Breast epithelium (tissue), 3 donors: Measurements from ENCODE around the gene SORL1.

ENCODE experiments used
- POLR2A ChIP-seq: fragments of 450-650 bp; IDR thresholded peaks from one replicate; pipeline ENCODE4 v1.6.1; 2016; ENCODE audit warnings: antibody characterized with exemption, mild to moderate bottlenecking, moderate library complexity
- POLR2AphosphoS5 ChIP-seq, 3 donors: sonication (generic); formaldehyde crosslinking; IDR thresholded peaks; one replicate each; pipeline ENCODE4 v1.6.1; 2017; ENCODE audit warnings: antibody characterized with exemption in 3 of 3
- TF ChIP-seq, protein P1 (sequence below), 3 donors: fragments of 450-650 bp; IDR thresholded peaks; one replicate each; pipeline ENCODE4 v1.5.1; 2016 to 2017; ENCODE audit warnings: antibody characterized with exemption in 3 of 3, mild to moderate bottlenecking in 3 of 3, moderate library complexity in 3 of 3

DNA sequence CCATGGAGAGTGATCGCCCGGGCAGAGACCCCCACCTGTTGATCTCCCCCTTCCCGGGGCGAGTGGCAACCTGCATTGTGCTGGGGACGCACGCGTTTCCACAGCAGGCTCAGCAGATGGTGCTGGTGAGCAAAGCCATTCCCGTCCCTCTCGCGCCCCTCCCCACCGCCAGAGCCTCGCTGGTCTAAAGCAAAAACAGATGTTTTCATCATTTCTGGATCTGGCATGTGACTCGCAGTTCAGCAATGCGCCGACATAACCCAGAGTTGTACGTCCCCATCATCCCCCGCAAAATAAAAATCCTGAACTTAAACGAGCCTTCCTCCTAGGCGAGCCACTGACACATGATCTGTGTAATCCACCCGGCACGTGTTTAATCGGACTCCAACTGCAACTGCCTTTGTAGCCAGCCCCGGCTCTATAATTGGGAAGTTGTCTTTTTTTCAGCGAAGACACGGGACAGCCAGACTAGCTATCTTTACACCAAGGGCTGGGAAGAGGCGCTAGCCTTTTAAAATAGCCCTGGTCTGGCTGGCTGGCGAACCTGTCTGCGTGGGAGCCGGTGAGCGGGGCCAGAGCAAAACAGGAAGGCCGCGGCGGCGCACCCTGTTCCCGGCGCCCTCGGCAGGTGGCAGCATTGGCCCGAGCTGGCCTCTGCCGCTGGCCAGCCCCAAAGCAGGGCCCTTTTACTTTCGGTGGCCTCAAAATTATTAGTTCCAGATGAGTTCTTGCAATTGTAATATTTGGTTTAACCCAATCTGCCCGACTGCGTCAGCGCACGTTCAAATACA lies 203.6 kb downstream of the SORL1 start:
- TF ChIP-seq, protein P1, sequence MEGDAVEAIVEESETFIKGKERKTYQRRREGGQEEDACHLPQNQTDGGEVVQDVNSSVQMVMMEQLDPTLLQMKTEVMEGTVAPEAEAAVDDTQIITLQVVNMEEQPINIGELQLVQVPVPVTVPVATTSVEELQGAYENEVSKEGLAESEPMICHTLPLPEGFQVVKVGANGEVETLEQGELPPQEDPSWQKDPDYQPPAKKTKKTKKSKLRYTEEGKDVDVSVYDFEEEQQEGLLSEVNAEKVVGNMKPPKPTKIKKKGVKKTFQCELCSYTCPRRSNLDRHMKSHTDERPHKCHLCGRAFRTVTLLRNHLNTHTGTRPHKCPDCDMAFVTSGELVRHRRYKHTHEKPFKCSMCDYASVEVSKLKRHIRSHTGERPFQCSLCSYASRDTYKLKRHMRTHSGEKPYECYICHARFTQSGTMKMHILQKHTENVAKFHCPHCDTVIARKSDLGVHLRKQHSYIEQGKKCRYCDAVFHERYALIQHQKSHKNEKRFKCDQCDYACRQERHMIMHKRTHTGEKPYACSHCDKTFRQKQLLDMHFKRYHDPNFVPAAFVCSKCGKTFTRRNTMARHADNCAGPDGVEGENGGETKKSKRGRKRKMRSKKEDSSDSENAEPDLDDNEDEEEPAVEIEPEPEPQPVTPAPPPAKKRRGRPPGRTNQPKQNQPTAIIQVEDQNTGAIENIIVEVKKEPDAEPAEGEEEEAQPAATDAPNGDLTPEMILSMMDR (IDR thresholded peaks at IDR 0.05), result peak; percentile 71 to 89 (median 77)
- TF ChIP-seq POLR2A (no peak), POLR2AphosphoS5 (IDR thresholded peaks at IDR 0.05) (peak; percentile 64 to 84 (median 73))
